Measurements from ENCODE around the gene P4HA3. TPM values are rescaled to one million over a fixed set of nuclear protein-coding genes. Genes with fewer than 3 reads are reported as not detected.

Gene P4HA3
- total RNA-seq, 1 experiment from 2014 or later = 0.14 TPM

- Histone ChIP-seq H3K27me3 (ENCODE audit: control insufficient read depth, insufficient read depth, low read length) (no peaks in the 10 kb centered on the region), H3K4me3 (ENCODE audit: insufficient read depth, low read depth, low read length) (no peak overlapping the region), H3K36me3 (replicated peaks; ENCODE audit: control insufficient read depth, insufficient read depth, low read length) (no peaks in the 10 kb centered on the region; the same call in 1 of the 2 replicates)
- no peak for DNase-seq
These were observed 85.9 kb downstream of the P4HA3 start for GRCh38 chr11:74225565-74225964.

- Histone ChIP-seq H3K4me3 (ENCODE audit: insufficient read depth, low read depth, low read length) (no peak overlapping the region), H3K36me3 (replicated peaks; ENCODE audit: control insufficient read depth, insufficient read depth, low read length) (no peaks in the 10 kb centered on the region), H3K27me3 (ENCODE audit: control insufficient read depth, insufficient read depth, low read length) (no peaks in the 10 kb centered on the region)
- no peak for DNase-seq
These were observed 89.6 kb downstream of the P4HA3 start for GRCh38 chr11:74221816-74222215.

GRCh38 chr11:74220376-74220775 is 91.1 kb downstream of the P4HA3 start:
- Histone ChIP-seq H3K36me3 (replicated peaks; ENCODE audit: control insufficient read depth, insufficient read depth, low read length) (no peaks in the 10 kb centered on the region), H3K27me3 (ENCODE audit: control insufficient read depth, insufficient read depth, low read length) (no peaks in the 10 kb centered on the region), H3K4me3 (ENCODE audit: insufficient read depth, low read depth, low read length) (no peak overlapping the region)
- no peak for DNase-seq

Other genes starting within 250 kb of the P4HA3 start
- 8.0 and 14.4 TPM in 2 replicates for gene C2CD3, start 140.6 kb downstream of the P4HA3 start, total RNA-seq (2014; rRNA removed; shearing (Covaris generic))
- 33.2 and 38.6 TPM in 2 replicates for gene PPME1, start 140.4 kb downstream of the P4HA3 start, total RNA-seq (2014; rRNA removed; shearing (Covaris generic))
- 13.4 and 17.9 TPM in 2 replicates for gene PGM2L1, start 86.8 kb upstream of the P4HA3 start, total RNA-seq (2014; rRNA removed; shearing (Covaris generic))
- gene KCNE3, start 155.9 kb upstream of the P4HA3 start, total RNA-seq (2014; rRNA removed; shearing (Covaris generic)) = 26.7 and 27.5 TPM in 2 replicates
- gene LIPT2, start 182.1 kb upstream of the P4HA3 start, total RNA-seq (2014; rRNA removed; shearing (Covaris generic)) = 22.9 and 24.0 TPM in 2 replicates